Tibial nerve (tissue), 4 donors: ENCODE measurements around the gene XPC. TPM values are rescaled to one million over a fixed set of nuclear protein-coding genes. Genes with fewer than 3 reads are reported as not detected.

ENCODE experiments used
- DNase-seq, 2 donors: peaks; one replicate each; pipeline ENCODE4 v3.0.0-alpha.2; 2019; ENCODE audit warnings: low spot score in 2 of 2
- H3K27ac ChIP-seq, 4 donors: fragments of 200-600 bp; sonication (generic) in 3 of 4; one replicate each; pipeline ENCODE4 v1.5.1; 2017 to 2019; ENCODE audit warnings: mild to moderate bottlenecking in 1 of 4
- H3K27me3 ChIP-seq, 2 donors: fragments of 200-600 bp; sonication (generic) in 1 of 2; one replicate each; pipeline versions ENCODE4 v1.5.1 to v1.6.0; 2017 to 2019
- H3K36me3 ChIP-seq, 3 donors: fragments of 200-600 bp; sonication (generic); one replicate each; pipeline ENCODE4 v1.5.1; 2018 to 2019
- H3K4me1 ChIP-seq, 4 donors: fragments of 200-600 bp; sonication (generic) in 3 of 4; one replicate each; pipeline ENCODE4 v1.5.1; 2017 to 2019
- H3K4me3 ChIP-seq, 4 donors: fragments of 200-600 bp; sonication (generic) in 3 of 4; one replicate each; pipeline ENCODE4 v1.5.1; 2017 to 2019; ENCODE audit warnings: mild to moderate bottlenecking in 1 of 4, moderate library complexity in 1 of 4
- H3K9me3 ChIP-seq, 4 donors: fragments of 200-600 bp; sonication (generic) in 3 of 4; one replicate each; pipeline ENCODE4 v1.5.1; 2017 to 2019
- CTCF ChIP-seq, 5 experiments: fragments of 200-600 bp in 3 of 5; fragments of 450-650 bp in 2 of 5; sonication (generic) in 3 of 5; IDR thresholded peaks; one replicate each; pipeline ENCODE4 v1.5.1; 2016 to 2019; ENCODE audit warnings: antibody characterized with exemption in 5 of 5, mild to moderate bottlenecking in 3 of 5, moderate library complexity in 2 of 5
- EP300 ChIP-seq, 2 donors: sonication (generic); formaldehyde crosslinking; IDR thresholded peaks; one replicate each; pipeline ENCODE4 v1.6.1; 2017; ENCODE audit warnings: antibody characterized with exemption in 2 of 2, mild to moderate bottlenecking in 1 of 2
- POLR2A ChIP-seq, 2 donors: fragments of 450-650 bp; IDR thresholded peaks; one replicate each; pipeline ENCODE4 v1.6.1; 2017; ENCODE audit warnings: antibody characterized with exemption in 2 of 2, mild to moderate bottlenecking in 2 of 2, moderate library complexity in 2 of 2
- WGBS, 2 donors: methylation state at CpG; one replicate each; pipeline ENCODE4 v1.1.5; 2018; 5-methylcytosine and 5-hydroxymethylcytosine counted together
- total RNA-seq, 4 donors: library from RNA; depleted of rRNA; stranded (reverse); fragments of >200 nt; gene quantifications; one replicate each; pipeline ENCODE4 v1.1.0, GENCODE V29; 2016

XPC gene
- total RNA-seq, 4 donors from 2014 or later, result 47.7 to 77.1 (median 61.3) TPM

GRCh38 chr3:14159426-14159825 is 19.0 kb downstream of the XPC start:
- H3K4me3 ChIP-seq, result no peak overlapping the region
- WGBS, 2 donors, result 97 to 98% methylated on average over 8 of the region's 8 CpGs
- no peak overlapping the region for H3K27ac ChIP-seq

GRCh38 chr3:14158370-14158769 is 20.0 kb downstream of the XPC start:
- TF ChIP-seq EP300 (IDR thresholded peaks at IDR 0.05) (no peak), CTCF (IDR thresholded peaks at IDR 0.05) (no peak), POLR2A (IDR thresholded peaks at IDR 0.05) (no peak)
- no peaks in the 10 kb centered on the region for H3K27me3 ChIP-seq
- peaks cover 5 to 93% (median 42%) of the 10 kb centered on the region in 3 donors for H3K36me3 ChIP-seq
- 92 to 95% methylated on average over 14 of the region's 14 CpGs for WGBS, 2 donors
- H3K4me3 ChIP-seq, result no peak overlapping the region
- peaks cover 0 to 4% (median 0%) of the 10 kb centered on the region in 4 donors for H3K4me1 ChIP-seq
- H3K9me3 ChIP-seq, result peaks cover 0 to 22% (median 8%) of the 10 kb centered on the region in 4 donors
- no peak overlapping the region for H3K27ac ChIP-seq
- DNase-seq, result no peak

More at GRCh38 chr3:14159426-14159825, 19.0 kb downstream of the XPC start:
- no peaks in the 10 kb centered on the region for H3K27me3 ChIP-seq
- H3K36me3 ChIP-seq, result peaks cover 5 to 93% (median 45%) of the 10 kb centered on the region in 3 donors
- no peak for TF ChIP-seq CTCF (IDR thresholded peaks at IDR 0.05)
- no peak for TF ChIP-seq EP300 (IDR thresholded peaks at IDR 0.05)
- no peak for TF ChIP-seq POLR2A (IDR thresholded peaks at IDR 0.05)
- peaks cover 0 to under 1% (median 0%) of the 10 kb centered on the region in 4 donors for H3K4me1 ChIP-seq
- H3K9me3 ChIP-seq, result peaks cover 0 to 22% (median 8%) of the 10 kb centered on the region in 4 donors
- DNase-seq, result no peak

GRCh38 chr3:14157951-14158350 is 20.4 kb downstream of the XPC start:
- DNase-seq, result no peak
- no peak overlapping the region for H3K27ac ChIP-seq
- H3K4me1 ChIP-seq, result peaks cover 0 to 4% (median 0%) of the 10 kb centered on the region in 4 donors
- TF ChIP-seq POLR2A (IDR thresholded peaks at IDR 0.05), result no peak
- no peak for TF ChIP-seq CTCF (IDR thresholded peaks at IDR 0.05)
- TF ChIP-seq EP300 (IDR thresholded peaks at IDR 0.05), result no peak
- H3K27me3 ChIP-seq, result no peaks in the 10 kb centered on the region
- H3K4me3 ChIP-seq, result no peak overlapping the region
- WGBS, 2 donors, result 99% methylated on average over 9 of the region's 9 CpGs
- H3K36me3 ChIP-seq, result peaks cover 5 to 93% (median 42%) of the 10 kb centered on the region in 3 donors
- H3K9me3 ChIP-seq, result peaks cover 0 to 22% (median 8%) of the 10 kb centered on the region in 4 donors

GRCh38 chr3:14156843-14157561 is 21.4 kb downstream of the XPC start:
- H3K4me1 ChIP-seq, result peaks cover 0 to 4% (median 0%) of the 10 kb centered on the region in 4 donors
- peaks cover 5 to 93% (median 38%) of the 10 kb centered on the region in 3 donors for H3K36me3 ChIP-seq
- H3K9me3 ChIP-seq, result peaks cover 0 to 13% (median 7%) of the 10 kb centered on the region in 4 donors
- H3K27me3 ChIP-seq, result no peaks in the 10 kb centered on the region
- DNase-seq, result no peak
- TF ChIP-seq CTCF (IDR thresholded peaks at IDR 0.05) (no peak), EP300 (IDR thresholded peaks at IDR 0.05) (no peak), POLR2A (IDR thresholded peaks at IDR 0.05) (no peak)
- 92 to 97% methylated on average over 13 of the region's 13 CpGs for WGBS, 2 donors
- no peak overlapping the region for H3K27ac ChIP-seq
- no peak overlapping the region for H3K4me3 ChIP-seq

GRCh38 chr3:14156201-14156600 is 22.2 kb downstream of the XPC start:
- no peak for TF ChIP-seq CTCF (IDR thresholded peaks at IDR 0.05)
- TF ChIP-seq POLR2A (IDR thresholded peaks at IDR 0.05), result no peak
- TF ChIP-seq EP300 (IDR thresholded peaks at IDR 0.05), result no peak
- peaks cover 5 to 93% (median 38%) of the 10 kb centered on the region in 3 donors for H3K36me3 ChIP-seq
- WGBS, 2 donors, result 91 to 94% methylated on average over 7 of the region's 7 CpGs
- DNase-seq, result no peak
- H3K4me1 ChIP-seq, result peaks cover 0 to 4% (median 0%) of the 10 kb centered on the region in 4 donors
- H3K27me3 ChIP-seq, result no peaks in the 10 kb centered on the region
- H3K9me3 ChIP-seq, result peaks cover 0 to 5% (median 3%) of the 10 kb centered on the region in 4 donors
- no peak overlapping the region for H3K27ac ChIP-seq
- H3K4me3 ChIP-seq, result no peak overlapping the region
